ENCODE measurements around the gene EAF1.
"Not testable (repeated sequence)": the region's sequence is repeated elsewhere in the genome, so short reads cannot be mapped to it uniquely, and the experiment has no call there.

The EAF1 gene

DNA sequence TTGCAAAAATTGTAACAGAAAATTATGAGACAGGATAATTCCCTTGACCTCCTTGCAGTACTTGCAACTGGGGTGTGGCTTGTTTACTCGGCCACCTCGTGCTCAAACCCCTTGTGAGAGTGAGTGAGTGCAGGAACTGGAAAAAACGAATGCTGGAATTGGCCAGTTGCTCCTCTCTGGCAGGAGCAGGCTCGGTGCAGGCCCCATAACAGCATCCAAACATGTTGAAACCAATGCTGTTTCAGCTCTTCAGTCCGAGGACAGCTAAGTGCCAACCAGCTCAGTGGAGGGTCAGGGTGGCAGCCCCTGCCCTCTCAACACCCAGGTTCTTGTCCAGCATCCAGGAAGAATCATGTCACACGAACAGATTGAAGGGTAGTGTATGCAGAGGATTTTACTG lies 36.9 kb upstream of the EAF1 start:
- TF ChIP-seq CTCF (IDR thresholded peaks at IDR 0.05; ENCODE audit: low read length) (no peak), EZH2 (IDR thresholded peaks at IDR 0.05; ENCODE audit: borderline replicate concordance, low read length) (no peak)
- Histone ChIP-seq H3K27me3 (ENCODE audit: insufficient read depth, low read length) (no peaks in the 10 kb centered on the region), H3K9me2 (ENCODE audit: low read depth, low read length) (no peaks in the 10 kb centered on the region), H2AFZ (ENCODE audit: low read length) (no peak overlapping the region), H3K4me3 (ENCODE audit: low read depth, low read length, poor library complexity, severe bottlenecking) (no peak overlapping the region), H3K9ac (ENCODE audit: low read length) (no peak overlapping the region), H3K4me2 (ENCODE audit: low read length) (no peak overlapping the region), H3K36me3 (ENCODE audit: insufficient read depth, low read length) (no peaks in the 10 kb centered on the region), H3K79me2 (ENCODE audit: insufficient read depth, low read length) (no peaks in the 10 kb centered on the region), H3F3A (ENCODE audit: insufficient read depth, low read length) (no peaks in the 10 kb centered on the region), H3K27ac (ENCODE audit: low read depth, low read length, poor library complexity, severe bottlenecking) (no peak overlapping the region), H4K20me1 (ENCODE audit: insufficient read depth, low read length) (no peaks in the 10 kb centered on the region), H3K4me1 (ENCODE audit: insufficient read depth, low read length, severe bottlenecking) (peaks cover 16% of the 10 kb centered on the region), H3K9me3 (ENCODE audit: low read length) (no peaks in the 10 kb centered on the region)

- TF ChIP-seq EZH2 (IDR thresholded peaks at IDR 0.05; ENCODE audit: borderline replicate concordance, low read length) (no peak), CTCF (IDR thresholded peaks at IDR 0.05; ENCODE audit: low read length) (no peak)
- Histone ChIP-seq H3K9me2 (ENCODE audit: low read depth, low read length) (no peaks in the 10 kb centered on the region), H3F3A (ENCODE audit: insufficient read depth, low read length) (no peaks in the 10 kb centered on the region), H3K79me2 (ENCODE audit: insufficient read depth, low read length) (no peaks in the 10 kb centered on the region), H3K9ac (ENCODE audit: low read length) (no peak overlapping the region), H3K27ac (ENCODE audit: low read depth, low read length, poor library complexity, severe bottlenecking) (no peak overlapping the region), H3K4me2 (ENCODE audit: low read length) (no peak overlapping the region), H4K20me1 (ENCODE audit: insufficient read depth, low read length) (no peaks in the 10 kb centered on the region), H3K4me1 (ENCODE audit: insufficient read depth, low read length, severe bottlenecking) (peaks cover 11% of the 10 kb centered on the region), H2AFZ (ENCODE audit: low read length) (no peak overlapping the region), H3K36me3 (ENCODE audit: insufficient read depth, low read length) (no peaks in the 10 kb centered on the region), H3K4me3 (ENCODE audit: low read depth, low read length, poor library complexity, severe bottlenecking) (no peak overlapping the region), H3K27me3 (ENCODE audit: insufficient read depth, low read length) (no peaks in the 10 kb centered on the region), H3K9me3 (ENCODE audit: low read length) (no peaks in the 10 kb centered on the region)
Measured at GRCh38 chr3:15391007-15391406, 36.4 kb upstream of the EAF1 start.

- H2AFZ ChIP-seq (ENCODE audit: low read length); H3K79me2 ChIP-seq (ENCODE audit: insufficient read depth, low read length); H3K9ac ChIP-seq (ENCODE audit: low read length); H3K4me3 ChIP-seq (ENCODE audit: low read depth, low read length, poor library complexity, severe bottlenecking); H3F3A ChIP-seq (ENCODE audit: insufficient read depth, low read length); H3K27ac ChIP-seq (ENCODE audit: low read depth, low read length, poor library complexity, severe bottlenecking); H3K27me3 ChIP-seq (ENCODE audit: insufficient read depth, low read length); H3K9me3 ChIP-seq (ENCODE audit: low read length); H4K20me1 ChIP-seq (ENCODE audit: insufficient read depth, low read length); H3K9me2 ChIP-seq (ENCODE audit: low read depth, low read length); H3K36me3 ChIP-seq (ENCODE audit: insufficient read depth, low read length); H3K4me1 ChIP-seq (ENCODE audit: insufficient read depth, low read length, severe bottlenecking); H3K4me2 ChIP-seq (ENCODE audit: low read length): not testable (repeated sequence)
Measured at GRCh38 chr3:15393252-15393651, 34.1 kb upstream of the EAF1 start.

DNA sequence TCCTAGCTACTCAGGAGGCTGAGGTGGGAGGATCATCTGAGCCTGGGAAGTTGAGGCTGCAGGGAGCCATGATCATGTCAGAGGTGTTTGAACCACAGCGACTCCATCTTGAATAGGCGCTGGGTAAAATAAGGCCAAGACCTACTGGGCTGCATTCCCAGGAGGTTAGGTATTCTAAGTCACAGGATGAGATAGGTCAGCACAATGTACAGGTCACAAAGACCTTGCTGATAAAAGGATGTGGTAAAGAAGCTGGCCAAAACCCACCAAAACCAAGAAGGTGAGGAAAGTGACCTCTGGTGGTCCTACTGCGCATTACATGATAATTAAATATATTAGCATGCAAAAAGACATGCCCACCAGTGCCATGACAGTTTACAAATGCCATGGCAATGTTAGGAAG lies 28.7 kb upstream of the EAF1 start:
- H3K27me3 ChIP-seq (ENCODE audit: insufficient read depth, low read length); H3K9me2 ChIP-seq (ENCODE audit: low read depth, low read length); H2AFZ ChIP-seq (ENCODE audit: low read length); H3K27ac ChIP-seq (ENCODE audit: low read depth, low read length, poor library complexity, severe bottlenecking); H3K9ac ChIP-seq (ENCODE audit: low read length); H3K4me1 ChIP-seq (ENCODE audit: insufficient read depth, low read length, severe bottlenecking); H3K4me3 ChIP-seq (ENCODE audit: low read depth, low read length, poor library complexity, severe bottlenecking); H4K20me1 ChIP-seq (ENCODE audit: insufficient read depth, low read length); H3F3A ChIP-seq (ENCODE audit: insufficient read depth, low read length); H3K4me2 ChIP-seq (ENCODE audit: low read length); H3K36me3 ChIP-seq (ENCODE audit: insufficient read depth, low read length); H3K79me2 ChIP-seq (ENCODE audit: insufficient read depth, low read length); H3K9me3 ChIP-seq (ENCODE audit: low read length): not testable (repeated sequence)

Data from OCI-LY1 (cell line).